Measurements from ENCODE around the gene C5orf34. TPM values are rescaled to one million over a fixed set of nuclear protein-coding genes. Genes with fewer than 3 reads are reported as not detected.

C5orf34 gene
- polyA plus RNA-seq, 3 donors, result 4.0 to 7.6 (median 6.1) TPM

DNA sequence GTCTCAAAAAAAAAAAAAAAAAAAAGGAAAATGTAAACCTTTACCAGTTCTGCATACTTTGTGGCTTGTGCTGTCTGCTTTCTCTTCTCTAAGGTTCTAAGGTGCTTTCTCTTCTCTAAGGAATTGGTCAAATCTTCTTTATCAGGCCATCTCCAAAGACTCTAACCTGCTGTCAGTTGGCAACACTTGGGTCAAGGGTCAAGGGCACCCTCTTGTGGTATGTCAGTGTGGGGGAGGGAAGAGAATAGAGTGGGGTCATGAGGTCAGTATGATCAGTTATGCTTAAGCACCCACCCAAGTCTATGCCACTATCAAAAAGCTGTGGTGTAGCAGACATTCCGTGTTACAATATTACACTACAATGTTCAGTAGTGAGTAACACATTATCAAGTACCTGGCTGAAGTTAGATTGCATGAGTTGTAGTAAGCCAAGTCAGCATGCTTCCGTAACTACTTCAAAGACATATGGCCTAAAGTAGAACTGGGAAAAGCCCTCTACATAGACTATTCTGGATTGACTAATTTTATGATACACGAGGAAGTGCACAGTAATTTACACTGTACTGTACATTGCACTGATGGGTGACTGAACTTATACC lies 77.8 kb downstream of the C5orf34 start:
- no peak for DNase-seq

Other genes starting within 250 kb of the C5orf34 start
- 100 to 1,000 TPM; 103 to 144 (median 130) TPM for gene HMGCS1, start 201.7 kb downstream of the C5orf34 start, polyA plus RNA-seq (ENCODE audit: insufficient read length in 3 of 3)
- gene CCL28, start 102.8 kb downstream of the C5orf34 start, polyA plus RNA-seq (ENCODE audit: insufficient read length in 3 of 3), result 1 to 10 TPM; 2.7 to 4.5 (median 3.2) TPM
- 10 to 100 TPM; 16.4 to 21.4 (median 18.0) TPM for gene TMEM267, start 31.3 kb downstream of the C5orf34 start, polyA plus RNA-seq (ENCODE audit: insufficient read length in 3 of 3)
- 100 to 1,000 TPM; 124 to 152 (median 134) TPM for gene PAIP1, start 41.9 kb upstream of the C5orf34 start, polyA plus RNA-seq (ENCODE audit: insufficient read length in 3 of 3)
- gene NNT, start 88.0 kb upstream of the C5orf34 start, polyA plus RNA-seq (ENCODE audit: insufficient read length in 3 of 3), result 100 to 1,000 TPM in 1 of 3 donors, 10 to 100 TPM in 2; 90.0 to 102 (median 96.5) TPM

All from renal pelvis (tissue), 4 donors.